ENCODE measurements around the gene SAP30L. TPM values are rescaled to one million over a fixed set of nuclear protein-coding genes. Genes with fewer than 3 reads are reported as not detected.
A peak's percentile ranks its signal among the peaks of the same experiment; 100 is the strongest.

SAP30L gene
- total RNA-seq, 2 donors from 2014 or later, result 27.7 to 40.3 TPM

DNA sequence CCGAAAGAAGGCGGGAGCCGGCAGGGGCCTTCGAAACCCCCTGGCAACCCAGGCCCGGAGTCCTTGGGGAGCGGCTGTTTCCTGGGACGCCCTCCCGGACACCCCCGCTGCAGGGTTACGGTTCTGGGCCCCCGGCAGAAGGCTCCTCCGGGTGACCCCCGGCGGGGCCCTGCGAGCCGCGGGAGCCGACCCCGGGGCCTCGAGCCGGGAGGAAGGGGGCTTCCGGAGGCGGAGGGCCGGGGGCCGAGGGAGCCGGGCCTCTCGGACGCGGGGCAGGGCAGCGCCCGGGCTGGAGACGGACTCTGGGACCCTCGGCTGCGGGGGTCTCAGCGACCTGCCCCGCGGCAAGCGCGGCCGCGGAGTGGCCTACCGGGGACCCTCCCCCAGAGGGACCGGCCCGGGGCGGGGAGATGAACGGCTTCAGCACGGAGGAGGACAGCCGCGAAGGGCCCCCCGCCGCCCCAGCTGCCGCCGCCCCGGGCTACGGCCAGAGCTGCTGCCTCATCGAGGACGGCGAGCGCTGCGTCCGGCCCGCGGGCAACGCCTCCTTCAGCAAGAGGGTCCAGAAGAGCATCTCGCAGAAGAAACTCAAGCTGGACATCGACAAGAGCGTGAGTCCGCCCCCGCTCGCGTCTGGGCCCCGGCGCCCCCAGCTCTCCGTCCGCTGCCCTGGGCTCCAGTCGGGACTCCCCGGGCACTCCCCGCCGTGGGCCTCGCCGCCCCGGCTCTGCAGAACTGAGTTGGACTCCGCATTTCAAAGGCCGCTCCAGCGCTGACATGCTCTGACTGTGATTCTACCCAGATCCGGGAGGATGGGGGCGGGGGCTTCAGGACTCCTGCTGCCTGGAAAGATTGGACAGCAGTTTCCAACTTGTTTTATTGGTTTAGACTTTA, 645 bp downstream of the SAP30L start:
- peaks cover 10% of the 10 kb centered on the region for H3K4me1 Mint-ChIP-seq
- H3K36me3 ChIP-seq (ENCODE audit: control insufficient read depth, insufficient read depth, low read length), result peaks cover 17% of the 10 kb centered on the region
- H3K4me3 ChIP-seq (ENCODE audit: low read length), result peak overlapping the region; percentile 97
- H3K27ac ChIP-seq (ENCODE audit: low read depth, low read length), result no peak overlapping the region
- peak overlapping the region; percentile 89 for H3K4me3 Mint-ChIP-seq
- TF ChIP-seq, protein P1, sequence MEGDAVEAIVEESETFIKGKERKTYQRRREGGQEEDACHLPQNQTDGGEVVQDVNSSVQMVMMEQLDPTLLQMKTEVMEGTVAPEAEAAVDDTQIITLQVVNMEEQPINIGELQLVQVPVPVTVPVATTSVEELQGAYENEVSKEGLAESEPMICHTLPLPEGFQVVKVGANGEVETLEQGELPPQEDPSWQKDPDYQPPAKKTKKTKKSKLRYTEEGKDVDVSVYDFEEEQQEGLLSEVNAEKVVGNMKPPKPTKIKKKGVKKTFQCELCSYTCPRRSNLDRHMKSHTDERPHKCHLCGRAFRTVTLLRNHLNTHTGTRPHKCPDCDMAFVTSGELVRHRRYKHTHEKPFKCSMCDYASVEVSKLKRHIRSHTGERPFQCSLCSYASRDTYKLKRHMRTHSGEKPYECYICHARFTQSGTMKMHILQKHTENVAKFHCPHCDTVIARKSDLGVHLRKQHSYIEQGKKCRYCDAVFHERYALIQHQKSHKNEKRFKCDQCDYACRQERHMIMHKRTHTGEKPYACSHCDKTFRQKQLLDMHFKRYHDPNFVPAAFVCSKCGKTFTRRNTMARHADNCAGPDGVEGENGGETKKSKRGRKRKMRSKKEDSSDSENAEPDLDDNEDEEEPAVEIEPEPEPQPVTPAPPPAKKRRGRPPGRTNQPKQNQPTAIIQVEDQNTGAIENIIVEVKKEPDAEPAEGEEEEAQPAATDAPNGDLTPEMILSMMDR (conservative IDR thresholded peaks at IDR 0.05), result no peak
- no peak overlapping the region for H3K27ac Mint-ChIP-seq
- H3K27me3 Mint-ChIP-seq (ENCODE audit: insufficient read depth), result peaks cover 3% of the 10 kb centered on the region
- WGBS, 2 experiments (ENCODE audit: insufficient coverage in 1 of 2, insufficient read length in 1 of 2), result 0% methylated on average over 10 to 87 of the region's 87 CpGs
- peaks cover 13% of the 10 kb centered on the region for H3K36me3 Mint-ChIP-seq (ENCODE audit: low read depth)
- H3K27me3 ChIP-seq (ENCODE audit: control insufficient read depth, insufficient read depth, low read length, poor library complexity, severe bottlenecking), result no peaks in the 10 kb centered on the region
- peak; percentile 82 for DNase-seq
- no peaks in the 10 kb centered on the region for H3K9me3 ChIP-seq (ENCODE audit: control insufficient read depth, low read length)
- H3K4me1 ChIP-seq (ENCODE audit: control insufficient read depth, insufficient read depth, low read length), result peaks cover 3% of the 10 kb centered on the region
- no peaks in the 10 kb centered on the region for H3K9me3 Mint-ChIP-seq
- H3K9ac ChIP-seq (ENCODE audit: extremely low read depth, low read length, poor library complexity, severe bottlenecking), result peak overlapping the region; percentile 17

DNA sequence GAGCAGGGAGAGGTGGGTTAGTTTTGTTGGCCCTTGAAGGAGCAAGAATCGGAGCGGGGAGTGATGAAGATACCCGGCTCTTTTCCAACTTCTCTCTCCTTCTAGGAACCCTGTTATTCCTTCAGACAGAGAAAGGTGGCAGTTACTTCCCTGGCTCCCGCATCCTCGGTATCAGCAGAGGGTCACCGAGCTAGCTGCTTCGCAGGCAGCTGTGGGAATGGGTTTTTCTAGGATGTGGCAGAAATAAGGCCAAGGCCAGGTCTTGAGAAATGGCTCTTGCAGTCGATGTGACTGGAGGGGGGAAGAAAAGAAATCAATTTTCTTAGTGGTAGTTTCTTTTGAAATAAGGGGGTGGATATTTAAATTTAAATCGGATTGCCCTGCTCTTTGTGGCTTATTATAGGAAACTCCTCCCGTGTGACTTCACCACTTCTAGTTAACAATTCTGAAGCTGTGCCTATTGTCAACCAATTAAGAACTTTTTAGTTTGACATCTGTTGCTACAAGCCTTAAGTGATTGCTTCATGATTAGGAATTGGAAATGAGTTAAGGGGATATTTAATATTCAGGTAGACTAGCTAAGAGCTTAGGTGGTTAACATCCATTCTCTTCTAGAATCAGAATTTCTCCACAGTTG, 1.4 kb downstream of the SAP30L start:
- TF ChIP-seq, protein P1 (conservative IDR thresholded peaks at IDR 0.05), result no peak
- Histone ChIP-seq H3K36me3 (ENCODE audit: control insufficient read depth, insufficient read depth, low read length) (peaks cover 23% of the 10 kb centered on the region), H3K27ac (ENCODE audit: low read depth, low read length) (no peak overlapping the region), H3K4me3 (ENCODE audit: low read length) (peak overlapping the region; percentile 97), H3K27me3 (ENCODE audit: control insufficient read depth, insufficient read depth, low read length, poor library complexity, severe bottlenecking) (no peaks in the 10 kb centered on the region), H3K9ac (ENCODE audit: extremely low read depth, low read length, poor library complexity, severe bottlenecking) (no peak overlapping the region), H3K9me3 (ENCODE audit: control insufficient read depth, low read length) (no peaks in the 10 kb centered on the region), H3K4me1 (ENCODE audit: control insufficient read depth, insufficient read depth, low read length) (peaks cover 3% of the 10 kb centered on the region)
- Mint-ChIP-seq H3K36me3 (ENCODE audit: low read depth) (peaks cover 12% of the 10 kb centered on the region), H3K4me3 (peak overlapping the region; percentile 89), H3K27me3 (ENCODE audit: insufficient read depth) (peaks cover 3% of the 10 kb centered on the region), H3K9me3 (no peaks in the 10 kb centered on the region), H3K4me1 (peaks cover 10% of the 10 kb centered on the region), H3K27ac (no peak overlapping the region)
- DNase-seq, result no peak
- 0 to 6% methylated on average over 5 to 10 of the region's 10 CpGs for WGBS, 2 experiments (ENCODE audit: insufficient coverage in 1 of 2, insufficient read length in 1 of 2)

DNA sequence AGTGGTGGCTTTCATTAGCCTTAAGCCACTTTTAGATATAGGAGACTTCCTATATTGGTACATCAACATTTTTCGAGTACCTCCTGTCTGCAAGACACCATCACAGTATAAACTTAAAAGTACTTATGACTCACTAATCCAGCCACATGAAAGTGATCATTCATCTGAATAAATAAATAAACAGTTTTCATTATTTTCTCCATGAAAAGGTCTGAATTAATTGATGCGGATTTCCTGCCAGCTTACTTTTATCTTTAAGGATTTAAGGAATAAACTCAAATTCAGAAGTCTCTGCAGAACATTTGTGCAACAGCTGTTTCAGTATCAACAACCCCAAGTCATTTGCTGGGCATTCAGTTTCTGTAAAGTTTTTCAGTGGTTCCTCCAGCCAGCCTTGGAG, 4.0 kb downstream of the SAP30L start:
- Histone ChIP-seq H3K9me3 (ENCODE audit: control insufficient read depth, low read length) (no peaks in the 10 kb centered on the region), H3K4me3 (ENCODE audit: low read length) (no peak overlapping the region), H3K9ac (ENCODE audit: extremely low read depth, low read length, poor library complexity, severe bottlenecking) (no peak overlapping the region), H3K27ac (ENCODE audit: low read depth, low read length) (no peak overlapping the region), H3K27me3 (ENCODE audit: control insufficient read depth, insufficient read depth, low read length, poor library complexity, severe bottlenecking) (no peaks in the 10 kb centered on the region), H3K4me1 (ENCODE audit: control insufficient read depth, insufficient read depth, low read length) (peaks cover 3% of the 10 kb centered on the region), H3K36me3 (ENCODE audit: control insufficient read depth, insufficient read depth, low read length) (peaks cover 42% of the 10 kb centered on the region)
- TF ChIP-seq, protein P1 (conservative IDR thresholded peaks at IDR 0.05), result no peak
- H3K4me1 Mint-ChIP-seq, result peaks cover 7% of the 10 kb centered on the region
- WGBS, 2 experiments (ENCODE audit: insufficient coverage in 1 of 2, insufficient read length in 1 of 2), result 94 to 100% methylated on average over 1 to 2 of the region's 2 CpGs
- H3K4me3 Mint-ChIP-seq, result no peak overlapping the region
- H3K9me3 Mint-ChIP-seq, result no peaks in the 10 kb centered on the region
- no peak overlapping the region for H3K27ac Mint-ChIP-seq
- peaks cover 32% of the 10 kb centered on the region for H3K36me3 Mint-ChIP-seq (ENCODE audit: low read depth)
- peaks cover under 1% of the 10 kb centered on the region for H3K27me3 Mint-ChIP-seq (ENCODE audit: insufficient read depth)
- no peak for DNase-seq
